ENCODE measurements around the gene WDR47. TPM values are rescaled to one million over a fixed set of nuclear protein-coding genes. Genes with fewer than 3 reads are reported as not detected.

The WDR47 gene
- total RNA-seq, 1 experiment from 2014 or later = 6.6 TPM

DNA sequence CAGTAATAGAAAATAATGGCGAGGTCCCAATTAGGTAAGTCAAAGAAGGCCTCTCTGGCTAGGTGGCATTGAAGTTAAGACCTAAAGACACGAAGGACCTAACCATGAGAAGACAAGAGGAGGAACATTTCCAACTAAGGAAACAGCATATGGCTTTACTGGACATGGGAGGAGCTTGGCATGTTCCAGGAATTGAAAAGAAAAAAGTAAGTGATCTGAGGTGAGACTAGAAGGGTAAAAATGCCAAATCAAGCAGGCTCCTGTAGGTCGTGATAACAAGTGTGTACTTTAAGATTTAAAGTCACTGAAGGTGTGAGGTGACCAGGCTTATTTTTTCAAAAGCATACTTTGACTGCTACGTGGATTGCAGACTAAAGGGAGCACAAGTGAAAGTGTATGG lies 65.2 kb downstream of the WDR47 start:
- Mint-ChIP-seq H3K36me3 (ENCODE audit: insufficient read depth in 1 of 3, low read depth in 3 of 3) (peaks cover 10 to 22% (median 18%) of the 10 kb centered on the region in 3 experiments), H3K27ac (no peak overlapping the region; a peak in 1 of 7 replicates), H3K9me3 (peaks cover 0 to 3% of the 10 kb centered on the region in 2 experiments; a peak in 2 of 5 replicates), H3K4me1 (no peaks in the 10 kb centered on the region; a peak in 1 of 4 replicates), H3K27me3 (ENCODE audit: low read depth) (no peaks in the 10 kb centered on the region), H3K4me3 (no peak overlapping the region)
- Histone ChIP-seq H2BK12ac (ENCODE audit: insufficient read length, low read depth, low read length) (no peak overlapping the region), H3K27ac (ENCODE audit: insufficient read length, low read depth, low read length) (no peak overlapping the region), H3K79me2 (ENCODE audit: insufficient read depth, low read length) (no peaks in the 10 kb centered on the region), H2BK120ac (ENCODE audit: low read depth, low read length, poor library complexity, severe bottlenecking) (no peak overlapping the region), H3K4ac (ENCODE audit: low read depth, low read length) (no peak overlapping the region), H3T11ph (ENCODE audit: low read length) (no peak overlapping the region), H2BK15ac (ENCODE audit: low read depth, low read length) (no peak overlapping the region), H4K20me1 (ENCODE audit: control insufficient read depth, insufficient read depth, insufficient read length) (no peaks in the 10 kb centered on the region), H3K14ac (ENCODE audit: insufficient read depth, low read length) (no peak overlapping the region), H3K9ac (ENCODE audit: extremely low read depth, insufficient read length, low read length) (no peak overlapping the region), H4K8ac (replicated peaks; ENCODE audit: insufficient read length, low read depth, low read length) (no peak overlapping the region), H2BK20ac (ENCODE audit: low read depth, low read length, poor library complexity, severe bottlenecking) (no peak overlapping the region), H3K56ac (ENCODE audit: insufficient read length, low read depth, low read length) (no peak overlapping the region), H4K5ac (ENCODE audit: insufficient read length, low read depth, low read length) (no peak overlapping the region), H3K4me1 (ENCODE audit: insufficient read depth, low read length) (no peaks in the 10 kb centered on the region), H2BK5ac (ENCODE audit: insufficient read length, low read length) (no peak overlapping the region), H4K91ac (ENCODE audit: insufficient read length, low read depth, low read length) (no peak overlapping the region), H3K9me3 (ENCODE audit: control insufficient read depth, low read depth, low read length) (no peaks in the 10 kb centered on the region), H2AFZ (ENCODE audit: low read length) (no peak overlapping the region), H3K23me2 (ENCODE audit: insufficient read length, low read depth, low read length, poor library complexity, severe bottlenecking) (no peaks in the 10 kb centered on the region), H3K79me1 (ENCODE audit: insufficient read depth, low read depth, low read length, poor library complexity, severe bottlenecking) (no peaks in the 10 kb centered on the region), H2AK5ac (ENCODE audit: insufficient read length, low read length) (no peak overlapping the region), H3K27me3 (ENCODE audit: insufficient read depth, low read length) (no peaks in the 10 kb centered on the region), H3K23ac (ENCODE audit: insufficient read length, low read depth, low read length) (no peak overlapping the region), H3K18ac (ENCODE audit: insufficient read length, low read depth, low read length) (no peak overlapping the region), H3K4me2 (ENCODE audit: insufficient read depth, insufficient read length, low read length) (no peak overlapping the region)
- TF ChIP-seq CTCF (conservative IDR thresholded peaks at IDR 0.05) = no peak
- no peak for DNase-seq
- WGBS (ENCODE audit: extremely low coverage, insufficient read length, low lambda C conversion rate) = no CpG with 5 or more reads among the region's 4 CpGs
